ENCODE measurements around the gene THG1L. TPM values are rescaled to one million over a fixed set of nuclear protein-coding genes. Genes with fewer than 3 reads are reported as not detected.

The THG1L gene
- total and polyA plus RNA-seq, 8 donors: 8.8 to 30.8 (median 28.2) TPM

DNA sequence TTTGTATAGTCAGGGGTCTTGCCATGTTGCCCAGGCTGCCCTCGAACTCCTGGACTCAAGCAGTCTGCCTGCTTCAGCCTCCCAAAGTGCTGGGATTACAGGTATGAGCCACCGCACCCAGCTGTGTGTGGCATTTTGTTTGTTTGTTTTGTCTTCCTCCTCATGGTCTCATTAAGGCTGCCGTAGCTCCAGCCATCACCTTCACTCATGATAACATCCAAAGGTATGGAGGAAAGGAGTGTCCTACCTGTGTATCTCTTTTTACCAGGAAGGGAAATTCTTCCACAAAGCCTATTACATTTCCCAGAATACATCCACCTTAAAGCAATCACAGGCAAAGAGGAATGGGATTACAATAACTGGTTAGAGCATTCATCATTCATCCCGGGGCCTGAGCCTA lies 39.4 kb downstream of the THG1L start:
- Histone ChIP-seq H3K9me3 (peaks cover 0 to 3% of the 10 kb centered on the region in 2 donors), H3K4me3 (no peak overlapping the region), H3K27ac (no peak overlapping the region), H3K4me1 (no peaks in the 10 kb centered on the region), H3K27me3 (no peaks in the 10 kb centered on the region), H3K36me3 (no peaks in the 10 kb centered on the region)
- TF ChIP-seq, protein P1, sequence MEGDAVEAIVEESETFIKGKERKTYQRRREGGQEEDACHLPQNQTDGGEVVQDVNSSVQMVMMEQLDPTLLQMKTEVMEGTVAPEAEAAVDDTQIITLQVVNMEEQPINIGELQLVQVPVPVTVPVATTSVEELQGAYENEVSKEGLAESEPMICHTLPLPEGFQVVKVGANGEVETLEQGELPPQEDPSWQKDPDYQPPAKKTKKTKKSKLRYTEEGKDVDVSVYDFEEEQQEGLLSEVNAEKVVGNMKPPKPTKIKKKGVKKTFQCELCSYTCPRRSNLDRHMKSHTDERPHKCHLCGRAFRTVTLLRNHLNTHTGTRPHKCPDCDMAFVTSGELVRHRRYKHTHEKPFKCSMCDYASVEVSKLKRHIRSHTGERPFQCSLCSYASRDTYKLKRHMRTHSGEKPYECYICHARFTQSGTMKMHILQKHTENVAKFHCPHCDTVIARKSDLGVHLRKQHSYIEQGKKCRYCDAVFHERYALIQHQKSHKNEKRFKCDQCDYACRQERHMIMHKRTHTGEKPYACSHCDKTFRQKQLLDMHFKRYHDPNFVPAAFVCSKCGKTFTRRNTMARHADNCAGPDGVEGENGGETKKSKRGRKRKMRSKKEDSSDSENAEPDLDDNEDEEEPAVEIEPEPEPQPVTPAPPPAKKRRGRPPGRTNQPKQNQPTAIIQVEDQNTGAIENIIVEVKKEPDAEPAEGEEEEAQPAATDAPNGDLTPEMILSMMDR (IDR thresholded peaks at IDR 0.05): no peak
- intact Hi-C loops (cut with DNase I): no loop called here
- ATAC-seq: no peak
- DNase-seq: no peak

DNA sequence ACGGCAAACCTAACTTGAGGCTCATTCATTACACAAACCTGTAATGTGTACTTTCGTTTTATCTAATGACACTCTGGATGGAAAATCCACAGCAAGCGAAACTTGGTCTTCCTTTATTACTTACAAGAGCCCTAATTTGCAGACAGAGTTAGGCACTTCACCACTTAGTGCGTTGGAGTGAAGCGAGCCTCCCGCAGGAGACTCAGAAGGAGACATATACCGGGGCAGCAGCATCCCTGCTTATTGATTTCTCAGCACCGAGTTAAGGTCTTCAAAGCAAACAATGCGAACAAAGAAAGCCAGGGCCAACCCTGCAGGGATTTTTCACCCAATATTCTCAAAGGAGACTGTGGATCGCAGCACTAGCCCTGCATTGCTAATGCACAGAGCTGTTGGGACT lies 40.9 kb downstream of the THG1L start:
- no peaks in the 10 kb centered on the region for H3K27me3 ChIP-seq
- no peak overlapping the region for H3K4me3 ChIP-seq
- TF ChIP-seq, protein P1 (IDR thresholded peaks at IDR 0.05): no peak
- no peak overlapping the region for H3K27ac ChIP-seq
- DNase-seq: no peak
- intact Hi-C loops (cut with DNase I): no loop called here
- H3K9me3 ChIP-seq: peaks cover 0 to 3% of the 10 kb centered on the region in 2 donors
- ATAC-seq: no peak
- no peaks in the 10 kb centered on the region for H3K36me3 ChIP-seq
- H3K4me1 ChIP-seq: no peaks in the 10 kb centered on the region

DNA sequence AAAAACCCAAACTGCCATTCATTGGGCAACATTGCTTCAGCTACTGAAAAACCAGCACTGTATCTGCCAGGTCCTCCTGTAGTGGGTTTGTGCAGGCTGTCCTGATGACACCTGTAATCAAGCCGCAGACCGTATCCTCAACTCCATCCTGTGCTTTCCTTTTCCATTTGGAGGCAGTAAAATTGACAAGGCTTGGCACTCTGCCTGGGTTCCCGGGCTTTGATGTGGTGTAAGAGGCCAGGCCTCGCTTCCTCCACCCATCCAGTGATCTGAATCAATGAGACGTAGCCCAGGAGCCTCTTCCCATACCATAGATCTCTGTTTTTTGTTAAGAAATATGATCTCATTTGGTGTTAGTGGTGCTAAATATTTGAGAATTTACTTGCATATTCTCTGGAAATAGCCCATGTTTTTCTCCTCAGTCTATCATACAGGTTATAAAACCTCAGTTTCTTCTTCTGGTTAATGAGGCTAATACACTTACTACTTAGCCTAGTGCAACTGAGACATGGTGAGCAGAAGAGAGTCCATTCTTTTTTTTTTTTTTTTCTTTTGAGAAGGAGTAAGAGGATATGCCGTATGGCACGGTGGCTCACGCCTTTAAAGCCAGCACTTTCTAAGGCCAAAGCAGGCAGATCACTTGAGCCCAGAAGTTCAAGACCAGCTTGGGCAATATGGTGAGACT lies 47.0 kb downstream of the THG1L start:
- Histone ChIP-seq H3K4me3 (no peak overlapping the region), H3K36me3 (peaks cover 0 to 3% of the 10 kb centered on the region in 2 donors), H3K9me3 (no peaks in the 10 kb centered on the region), H3K4me1 (no peaks in the 10 kb centered on the region), H3K27me3 (no peaks in the 10 kb centered on the region), H3K27ac (no peak overlapping the region)
- intact Hi-C loops (cut with DNase I): no loop called here
- DNase-seq: no peak
- TF ChIP-seq, protein P1 (IDR thresholded peaks at IDR 0.05): no peak
- ATAC-seq: no peak

DNA sequence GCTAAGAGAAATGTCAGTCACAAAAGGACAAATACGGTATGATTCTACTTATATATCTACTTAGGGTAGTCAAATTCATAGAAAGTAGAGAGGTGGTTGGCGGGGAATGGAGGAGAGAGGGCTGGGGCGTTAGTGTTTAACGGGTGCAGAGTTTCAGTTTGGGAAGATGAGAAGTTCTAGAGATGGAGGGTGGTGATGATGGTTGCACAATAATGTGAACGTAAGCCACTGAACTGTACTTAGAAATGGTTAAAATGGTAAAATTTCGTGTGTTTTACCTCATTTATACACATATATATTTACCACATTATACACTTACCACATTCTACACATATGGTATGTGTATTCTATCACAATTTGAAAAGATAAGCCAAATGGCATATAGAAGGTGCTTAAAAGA lies 48.0 kb downstream of the THG1L start:
- DNase-seq (no peak), ATAC-seq (no peak)
- H3K4me1 ChIP-seq: no peaks in the 10 kb centered on the region
- TF ChIP-seq, protein P1 (IDR thresholded peaks at IDR 0.05): no peak
- H3K4me3 ChIP-seq: no peak overlapping the region
- H3K9me3 ChIP-seq: no peaks in the 10 kb centered on the region
- no peak overlapping the region for H3K27ac ChIP-seq
- intact Hi-C loops (cut with DNase I): no loop called here
- H3K36me3 ChIP-seq: peaks cover 0 to 11% of the 10 kb centered on the region in 2 donors
- H3K27me3 ChIP-seq: no peaks in the 10 kb centered on the region

DNA sequence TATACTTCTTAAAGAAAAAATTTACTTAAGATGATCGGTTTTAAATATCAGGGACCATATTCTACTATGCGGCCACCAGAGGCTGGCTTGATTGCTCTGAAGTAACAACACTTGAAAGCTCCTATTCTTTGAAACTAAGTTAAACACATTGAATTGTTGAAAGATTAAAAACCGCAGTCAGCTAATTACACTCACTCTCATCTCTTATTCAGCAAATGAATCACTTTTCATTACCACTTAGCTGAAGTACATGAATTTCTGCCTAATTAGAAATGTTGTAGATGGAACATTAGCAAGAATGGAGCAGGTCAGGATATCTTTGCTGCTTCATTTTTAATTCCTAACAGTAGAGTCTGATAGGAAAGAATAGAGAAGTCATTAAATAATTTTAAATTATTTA lies 54.6 kb downstream of the THG1L start:
- intact Hi-C loops (cut with DNase I): no loop called here
- no peak overlapping the region for H3K4me3 ChIP-seq
- TF ChIP-seq, protein P1 (IDR thresholded peaks at IDR 0.05): no peak
- no peaks in the 10 kb centered on the region for H3K4me1 ChIP-seq
- no peak for DNase-seq
- no peak for ATAC-seq
- no peak overlapping the region for H3K27ac ChIP-seq
- no peaks in the 10 kb centered on the region for H3K9me3 ChIP-seq
- no peaks in the 10 kb centered on the region for H3K27me3 ChIP-seq
- H3K36me3 ChIP-seq: peaks cover 0 to 71% of the 10 kb centered on the region in 2 donors

Other genes with a start within 250 kb of the THG1L start
- 10 to 100 TPM; 17.1 to 20.8 TPM for gene ADAM19, start 155.6 kb upstream of the THG1L start, total RNA-seq
- gene ADAM19, start 155.6 kb upstream of the THG1L start, polyA plus RNA-seq (ENCODE audit: insufficient read length in 6 of 6): 10 to 100 TPM; 14.9 to 21.5 (median 19.2) TPM
- under 1 TPM in 1 of 2 donors, not detected in 1; 0.15 TPM for gene SOX30, start 79.0 kb upstream of the THG1L start, total RNA-seq
- gene SOX30, start 79.0 kb upstream of the THG1L start, polyA plus RNA-seq (ENCODE audit: insufficient read length in 6 of 6): under 1 TPM; 0.14 to 0.35 (median 0.27) TPM
- not detected for gene C5orf52, start 59.9 kb upstream of the THG1L start, total RNA-seq
- gene C5orf52, start 59.9 kb upstream of the THG1L start, polyA plus RNA-seq (ENCODE audit: insufficient read length in 6 of 6): not detected
- 1 to 10 TPM; 3.0 to 3.2 TPM for gene LSM11, start 12.3 kb downstream of the THG1L start, total RNA-seq
- gene LSM11, start 12.3 kb downstream of the THG1L start, polyA plus RNA-seq (ENCODE audit: insufficient read length in 6 of 6): 1 to 10 TPM; 6.5 to 8.1 (median 7.5) TPM
- 10 to 100 TPM; 68.0 to 76.8 TPM for gene CLINT1, start 127.7 kb downstream of the THG1L start, total RNA-seq
- 100 to 1,000 TPM; 102 to 118 (median 109) TPM for gene CLINT1, start 127.7 kb downstream of the THG1L start, polyA plus RNA-seq (ENCODE audit: insufficient read length in 6 of 6)